GM12878 (cell line): ENCODE data around the gene DNMT1. TPM values are rescaled to one million over a fixed set of nuclear protein-coding genes. Genes with fewer than 3 reads are reported as not detected.

ENCODE experiments used
- ATF3 ChIP-seq: IDR thresholded peaks from 2 replicates; pipeline ENCODE4 v1.6.1; 2011; ENCODE audit warnings: low read depth, mild to moderate bottlenecking, low read length, moderate library complexity, borderline replicate concordance; ENCODE audit errors: extremely low read depth
- ATF7 ChIP-seq: fragments of 450-650 bp; IDR thresholded peaks from 2 replicates; pipeline ENCODE4 v1.6.1; 2016; ENCODE audit warnings: low read depth, mild to moderate bottlenecking
- BHLHE40 ChIP-seq, 2 experiments: fragments of 450-650 bp in 1 of 2; IDR thresholded peaks; 2 replicates each; pipeline ENCODE4 v1.6.1; 2011 to 2017; ENCODE audit warnings: low read depth in 2 of 2, borderline replicate concordance in 1 of 2, improper control_type of control experiment in 1 of 2, low read length in 1 of 2, mild to moderate bottlenecking in 1 of 2
- CREB1 ChIP-seq: IDR thresholded peaks from 2 replicates; pipeline ENCODE4 v1.6.1; 2012; ENCODE audit warnings: low read depth, mild to moderate bottlenecking, inconsistent platforms
- CREM ChIP-seq: IDR thresholded peaks from 2 replicates; pipeline ENCODE4 v1.6.1; 2014; ENCODE audit warnings: antibody characterized with exemption, low read depth
- E2F8 ChIP-seq: fragments of 450-650 bp; IDR thresholded peaks from 2 replicates; pipeline ENCODE4 v1.6.1; 2018; ENCODE audit warnings: mild to moderate bottlenecking, low read depth, moderate library complexity; ENCODE audit not compliant: partially characterized antibody
- EP300 ChIP-seq, 2 experiments: fragments of 150-350 bp in 1 of 2; IDR thresholded peaks; 2 replicates each; pipeline ENCODE4 v1.6.1; 2011 to 2012; ENCODE audit warnings: low read depth in 2 of 2, low read length in 2 of 2, borderline replicate concordance in 1 of 2, improper control_type of control experiment in 1 of 2, inconsistent platforms in 1 of 2; ENCODE audit not compliant: control insufficient read depth in 1 of 2
- GATAD2B ChIP-seq: fragments of 450-650 bp; conservative IDR thresholded peaks from 2 replicates; pipeline ENCODE4 v1.6.1; 2017; ENCODE audit warnings: low read depth, mild to moderate bottlenecking, moderate library complexity
- HDGF ChIP-seq: fragments of 450-650 bp; IDR thresholded peaks from 2 replicates; pipeline ENCODE4 v1.6.1; 2016; ENCODE audit warnings: antibody characterized with exemption
- LARP7 ChIP-seq: fragments of 450-650 bp; IDR thresholded peaks from 2 replicates; pipeline ENCODE4 v1.6.1; 2017; ENCODE audit warnings: mild to moderate bottlenecking
- MLLT1 ChIP-seq: fragments of 450-650 bp; IDR thresholded peaks from 2 replicates; pipeline ENCODE4 v1.6.1; 2016; ENCODE audit warnings: mild to moderate bottlenecking
- MTA2 ChIP-seq: fragments of 450-650 bp; IDR thresholded peaks from 2 replicates; pipeline ENCODE4 v1.6.1; 2016; ENCODE audit warnings: low read depth, mild to moderate bottlenecking, moderate library complexity
- MXI1 ChIP-seq: fragments of 150-350 bp; IDR thresholded peaks from 2 replicates; pipeline ENCODE4 v1.6.1; 2011; ENCODE audit warnings: low read depth, mild to moderate bottlenecking, inconsistent platforms, low read length, improper control_type of control experiment
- MYC ChIP-seq: IDR thresholded peaks from 2 replicates; pipeline ENCODE4 v1.6.1; 2011; ENCODE audit warnings: mild to moderate bottlenecking, low read length, moderate library complexity, inconsistent platforms; ENCODE audit not compliant: insufficient read depth, insufficient replicate concordance, insufficient read length, severe bottlenecking
- PML ChIP-seq: IDR thresholded peaks from 2 replicates; pipeline ENCODE4 v1.6.1; 2012; ENCODE audit warnings: low read length, inconsistent platforms
- RAD51 ChIP-seq: fragments of 450-650 bp; IDR thresholded peaks from 2 replicates; pipeline ENCODE4 v1.6.1; 2016; ENCODE audit warnings: moderate library complexity, mild to moderate bottlenecking, inconsistent platforms
- SMAD5 ChIP-seq: IDR thresholded peaks from 2 replicates; pipeline ENCODE4 v1.6.1; 2016; ENCODE audit warnings: antibody characterized with exemption, low read depth
- SP1 ChIP-seq: IDR thresholded peaks from one replicate; pipeline ENCODE4 v1.6.1; 2011; ENCODE audit warnings: low read depth, low read length
- SREBF1 ChIP-seq: IDR thresholded peaks from 2 replicates; pipeline ENCODE4 v1.6.1; 2012; ENCODE audit warnings: mild to moderate bottlenecking, low read length
- SRF ChIP-seq, 2 experiments: IDR thresholded peaks; 2 replicates each; pipeline ENCODE4 v1.6.1; 2011; ENCODE audit warnings: low read depth in 2 of 2, low read length in 2 of 2, mild to moderate bottlenecking in 1 of 2, moderate library complexity in 1 of 2
- SUPT20H ChIP-seq: IDR thresholded peaks from 2 replicates; pipeline ENCODE4 v1.6.1; 2011; ENCODE audit warnings: low read depth, mild to moderate bottlenecking, low read length, moderate library complexity, borderline replicate concordance; ENCODE audit not compliant: control insufficient read depth
- YY1 ChIP-seq: IDR thresholded peaks from 2 replicates; pipeline ENCODE4 v1.6.1; 2011; ENCODE audit warnings: low read depth, mild to moderate bottlenecking, low read length
- ZBED1 ChIP-seq: IDR thresholded peaks from 2 replicates; pipeline ENCODE4 v1.6.1; 2016; ENCODE audit warnings: borderline replicate concordance
- ZNF384 ChIP-seq: IDR thresholded peaks from 2 replicates; pipeline ENCODE4 v1.6.1; 2012; ENCODE audit warnings: low read depth, mild to moderate bottlenecking, low read length, improper control_type of control experiment, borderline replicate concordance
- polyA plus RNA-seq, 11 experiments: library from polyadenylated mRNA; depleted of rRNA in 4 of 11; unstranded in 6 of 11; stranded (reverse) in 5 of 11; fragments of >200 nt; fragmentation: Nextera tagmentation in 4 of 11; fragmentation: Illumina TruSeq in 1 of 11; extraction: Ambion mirVana in 4 of 11; extraction: Trizol in 1 of 11; gene quantifications; 1 replicate in 1 of 11; 2 replicates in 10 of 11; pipeline versions ENCODE4 v1.2.1 to v1.2.3, GENCODE V29; 2011 to 2016; ENCODE audit warnings: inconsistent platforms in 2 of 11, missing spikeins in 2 of 11, low read depth in 1 of 11
- total RNA-seq, 4 experiments: library from RNA; depleted of rRNA in 3 of 4; stranded (reverse); fragments of >200 nt in 3 of 4; fragmentation: Illumina TruSeq in 1 of 4; extraction: Trizol in 1 of 4; gene quantifications; 2 replicates each; pipeline versions ENCODE4 v1.2.1 to v1.2.3, GENCODE V29; 2013 to 2021
- TF ChIP-seq, protein P1 (sequence below): IDR thresholded peaks from 2 replicates; pipeline ENCODE4 v1.6.1; 2012; ENCODE audit warnings: low read depth, low read length, improper control_type of control experiment

The DNMT1 gene
- total and polyA plus RNA-seq, 10 of the 15 experiments (the other 5 are each of a cell fraction or from before 2014, with no cell fraction given), result 70.0 to 290 (median 133) TPM

GRCh38 chr19:10106100-10106936, 88.4 kb downstream of the DNMT1 start, which contains the start of gene PPAN (continued):
- TF ChIP-seq E2F8 (no peak), SREBF1 (0 out of 2 replicates have a peak, but pooled peaks have one; percentile 24), BHLHE40 (IDR thresholded peaks at IDR 0.05; ENCODE audit: borderline replicate concordance in 1 of 2, low read depth in 2 of 2, low read length in 1 of 2) (peak in 1 of 2 experiments; percentile 74; a peak in 3 of 4 replicates), MTA2 (no peak), LARP7 (peak; percentile 34), ATF3 (peak; percentile 63; the same call in 1 of the 2 replicates), SUPT20H (no peak), MYC (peak; percentile 99), SMAD5 (peak; percentile 84), CREM (peak; percentile 96), PML (no peak), EP300 (IDR thresholded peaks at IDR 0.05; ENCODE audit: borderline replicate concordance in 1 of 2, control insufficient read depth in 1 of 2, low read depth in 2 of 2, low read length in 2 of 2) (no peak), CREB1 (peak; percentile 96), SRF (IDR thresholded peaks at IDR 0.05; ENCODE audit: low read depth in 2 of 2, low read length in 2 of 2) (peak; percentile 20 to 79; a peak in 1 of 4 replicates), YY1 (peak; percentile 34), MLLT1 (no peak), HDGF (peak; percentile 34; the same call in 1 of the 2 replicates), RAD51 (no peak), MXI1 (peak; percentile 99), ZNF384 (no peak), GATAD2B (0 out of 2 replicates have a peak, but pooled peaks have one; percentile 10), SP1 (no peak), ZBED1 (no peak; the same call in 1 of the 2 replicates), ATF7 (0 out of 2 replicates have a peak, but pooled peaks have one; percentile 9)
- TF ChIP-seq, protein P1, sequence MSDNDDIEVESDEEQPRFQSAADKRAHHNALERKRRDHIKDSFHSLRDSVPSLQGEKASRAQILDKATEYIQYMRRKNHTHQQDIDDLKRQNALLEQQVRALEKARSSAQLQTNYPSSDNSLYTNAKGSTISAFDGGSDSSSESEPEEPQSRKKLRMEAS, result peak; percentile 100
